OCI-LY1 (cell line): ENCODE data around the gene AEN.

Source experiments
- H2AFZ ChIP-seq: fragments of 200-600 bp; sonication (generic), shearing (Covaris generic); 2 replicates; pipeline ENCODE4 v1.6.0; 2014; ENCODE audit warnings: antibody characterized with exemption, mild to moderate bottlenecking, low read length
- H3F3A ChIP-seq: fragments of 200-600 bp; sonication (generic), shearing (Covaris generic); 2 replicates; pipeline ENCODE4 v1.6.0; 2014; ENCODE audit warnings: mild to moderate bottlenecking, antibody characterized with exemption, low read length, moderate library complexity; ENCODE audit not compliant: insufficient read depth
- H3K27ac ChIP-seq: fragments of 200-600 bp; sonication (generic); 2 replicates; pipeline ENCODE4 v1.5.1; 2014; ENCODE audit warnings: low read length, mixed run types, mild to moderate bottlenecking, low read depth; ENCODE audit not compliant: poor library complexity, severe bottlenecking
- H3K27me3 ChIP-seq: fragments of 200-600 bp; sonication (generic); 2 replicates; pipeline ENCODE4 v1.6.0; 2014; ENCODE audit warnings: antibody characterized with exemption, mild to moderate bottlenecking, low read length, moderate library complexity; ENCODE audit not compliant: insufficient read depth
- H3K36me3 ChIP-seq: fragments of 200-600 bp; sonication (generic); 2 replicates; pipeline ENCODE4 v1.6.1; 2014; ENCODE audit warnings: mild to moderate bottlenecking, antibody characterized with exemption, low read length, moderate library complexity, mixed read lengths; ENCODE audit not compliant: insufficient read depth
- H3K4me1 ChIP-seq: fragments of 200-600 bp; sonication (generic); 2 replicates; pipeline ENCODE4 v1.5.1; 2014; ENCODE audit warnings: mild to moderate bottlenecking, low read length, moderate library complexity; ENCODE audit not compliant: insufficient read depth, severe bottlenecking
- H3K4me2 ChIP-seq: fragments of 200-600 bp; sonication (generic), shearing (Covaris generic); 2 replicates; pipeline ENCODE4 v1.6.1; 2014; ENCODE audit warnings: low read length
- H3K4me3 ChIP-seq: fragments of 200-600 bp; sonication (generic); 2 replicates; pipeline ENCODE4 v1.5.1; 2014; ENCODE audit warnings: low read length, low read depth, mild to moderate bottlenecking, mixed read lengths; ENCODE audit not compliant: poor library complexity, severe bottlenecking
- H3K79me2 ChIP-seq: fragments of 200-600 bp; shearing (Covaris generic); 2 replicates; pipeline ENCODE4 v1.6.1; 2016; ENCODE audit warnings: mixed run types, low read length, mixed read lengths; ENCODE audit not compliant: insufficient read depth
- H3K9ac ChIP-seq: fragments of 200-600 bp; sonication (generic), shearing (Covaris generic); 2 replicates; pipeline ENCODE4 v1.6.1; 2014; ENCODE audit warnings: mild to moderate bottlenecking, low read length, mixed read lengths
- H3K9me2 ChIP-seq: fragments of 200-600 bp; sonication (generic), shearing (Covaris generic); 2 replicates; pipeline ENCODE4 v1.6.1; 2014; ENCODE audit warnings: low read depth, mild to moderate bottlenecking, low read length, mixed read lengths
- H3K9me3 ChIP-seq: fragments of 200-600 bp; shearing (Covaris generic); 2 replicates; pipeline ENCODE4 v1.6.1; 2014; ENCODE audit warnings: low read length, mixed read lengths
- H4K20me1 ChIP-seq: fragments of 200-600 bp; sonication (generic), shearing (Covaris generic); 2 replicates; pipeline ENCODE4 v1.6.0; 2016; ENCODE audit warnings: mild to moderate bottlenecking, low read length; ENCODE audit not compliant: insufficient read depth
- CTCF ChIP-seq: fragments of 200-600 bp; sonication (generic), shearing (Covaris generic); IDR thresholded peaks from 2 replicates; pipeline ENCODE4 v1.5.1; 2017; ENCODE audit warnings: mild to moderate bottlenecking, antibody characterized with exemption, low read length, moderate library complexity, mixed read lengths
- EZH2 ChIP-seq: fragments of 200-600 bp; sonication (generic), shearing (Covaris generic); IDR thresholded peaks from 2 replicates; pipeline ENCODE4 v1.8.0; 2017; ENCODE audit warnings: borderline replicate concordance, mixed run types, mild to moderate bottlenecking, antibody characterized with exemption, low read length, moderate library complexity, mixed read lengths

Gene AEN

GRCh38 chr15:88619796-88620195 lies 1.3 kb upstream of the AEN start:
- H3K4me1 ChIP-seq = peaks cover 34% of the 10 kb centered on the region
- H3K27me3 ChIP-seq = no peaks in the 10 kb centered on the region
- peaks cover 2% of the 10 kb centered on the region; the same call in 1 of the 2 replicates for H3K36me3 ChIP-seq
- H3K9me2 ChIP-seq = no peaks in the 10 kb centered on the region
- no peak overlapping the region for H3K4me2 ChIP-seq
- no peaks in the 10 kb centered on the region for H3K9me3 ChIP-seq
- no peaks in the 10 kb centered on the region for H4K20me1 ChIP-seq
- H2AFZ ChIP-seq = no peak overlapping the region
- H3F3A ChIP-seq = no peaks in the 10 kb centered on the region
- H3K9ac ChIP-seq = no peak overlapping the region
- no peak overlapping the region for H3K27ac ChIP-seq
- no peak for TF ChIP-seq EZH2
- TF ChIP-seq CTCF = no peak
- peaks cover 33% of the 10 kb centered on the region for H3K79me2 ChIP-seq
- no peak overlapping the region for H3K4me3 ChIP-seq

- H3K9me3 ChIP-seq = no peaks in the 10 kb centered on the region
- no peaks in the 10 kb centered on the region for H3K9me2 ChIP-seq
- peak overlapping the region; percentile 97 for H3K4me3 ChIP-seq
- no peak overlapping the region for H2AFZ ChIP-seq
- H3K9ac ChIP-seq = peak overlapping the region; percentile 98
- no peak for TF ChIP-seq EZH2
- TF ChIP-seq CTCF = no peak
- H4K20me1 ChIP-seq = no peaks in the 10 kb centered on the region
- H3K4me1 ChIP-seq = peaks cover 46% of the 10 kb centered on the region
- H3F3A ChIP-seq = no peaks in the 10 kb centered on the region
- H3K36me3 ChIP-seq = peaks cover 20% of the 10 kb centered on the region
- peaks cover 43% of the 10 kb centered on the region for H3K79me2 ChIP-seq
- H3K27ac ChIP-seq = peak overlapping the region; percentile 85
- no peaks in the 10 kb centered on the region for H3K27me3 ChIP-seq
- H3K4me2 ChIP-seq = peak overlapping the region; percentile 95
Observed at GRCh38 chr15:88621789-88622604, 857 bp downstream of the AEN start.

- no peaks in the 10 kb centered on the region for H3K9me2 ChIP-seq
- H4K20me1 ChIP-seq = no peaks in the 10 kb centered on the region
- TF ChIP-seq EZH2 (no peak), CTCF (no peak)
- no peaks in the 10 kb centered on the region for H3K9me3 ChIP-seq
- H3F3A ChIP-seq = no peaks in the 10 kb centered on the region
- H3K9ac ChIP-seq = peak overlapping the region; percentile 98
- H3K27me3 ChIP-seq = no peaks in the 10 kb centered on the region
- no peak overlapping the region for H2AFZ ChIP-seq
- peaks cover 26% of the 10 kb centered on the region for H3K36me3 ChIP-seq
- peak overlapping the region; percentile 97 for H3K4me3 ChIP-seq
- H3K27ac ChIP-seq = peak overlapping the region; percentile 85
- H3K4me2 ChIP-seq = peak overlapping the region; percentile 95
- H3K79me2 ChIP-seq = peaks cover 43% of the 10 kb centered on the region
- H3K4me1 ChIP-seq = peaks cover 52% of the 10 kb centered on the region
Observed at GRCh38 chr15:88622605-88622975, 1.4 kb downstream of the AEN start.
